Activated naive CD4-positive, alpha-beta T cell treated with anti-CD3 and anti-CD28 coated beads, Interleukin-2, amount 50 U/mL, for 16 hours (primary cell): ENCODE data around the gene DUSP6.

Source experiments
- DNase-seq: peaks from one replicate; pipeline ENCODE4 v3.0.0-alpha.2; 2020

Gene DUSP6

DNA sequence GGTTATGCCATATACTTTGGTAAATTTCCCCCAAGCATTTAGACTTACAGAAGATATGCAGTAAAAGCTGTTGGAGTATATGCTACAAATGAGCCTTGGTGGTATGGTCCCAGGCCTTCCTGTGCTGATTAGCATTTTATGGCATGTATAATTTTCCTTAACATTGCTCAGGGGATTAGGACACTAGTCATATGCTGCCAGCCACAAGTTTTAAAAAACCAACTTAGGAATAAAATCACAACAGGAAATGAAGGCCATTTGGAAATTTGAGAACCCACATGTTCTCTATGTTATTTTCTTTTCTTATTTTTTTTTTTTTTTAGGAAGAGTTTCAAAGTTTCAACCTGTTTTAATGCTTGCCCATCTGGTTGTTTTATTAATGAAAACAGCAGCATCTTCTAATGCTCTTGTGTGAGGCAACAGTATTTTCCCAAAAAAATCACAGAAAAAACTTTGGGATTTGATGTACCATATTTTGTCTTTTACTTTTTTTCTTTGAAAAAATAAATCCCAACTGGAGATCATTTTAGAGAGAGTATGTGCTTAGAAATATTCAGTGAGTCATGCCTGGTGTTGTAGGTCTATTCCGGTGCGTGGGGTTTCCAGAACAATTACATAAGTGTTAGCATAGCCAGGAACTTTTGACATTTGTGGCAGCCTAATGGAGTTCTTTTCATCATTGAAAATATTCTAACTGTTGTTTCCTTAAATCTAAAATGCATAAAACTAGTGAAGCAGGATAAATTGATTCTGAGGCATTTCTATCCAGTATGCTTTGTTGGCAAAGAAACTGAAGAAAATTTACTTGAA, 21.7 kb upstream of the DUSP6 start:
- no peak for DNase-seq

GRCh38 chr12:89372584-89373370, 20.5 kb upstream of the DUSP6 start:
- no peak for DNase-seq

GRCh38 chr12:89370850-89371249, 18.5 kb upstream of the DUSP6 start:
- no peak for DNase-seq

- no peak for DNase-seq
Measured at GRCh38 chr12:89370421-89370831, 18.1 kb upstream of the DUSP6 start.

GRCh38 chr12:89369166-89369565, 16.9 kb upstream of the DUSP6 start:
- no peak for DNase-seq

- DNase-seq, result no peak
Measured at GRCh38 chr12:89368391-89368790, 16.1 kb upstream of the DUSP6 start.

GRCh38 chr12:89366676-89367364, 14.5 kb upstream of the DUSP6 start:
- DNase-seq, result no peak

GRCh38 chr12:89364631-89365030, 12.3 kb upstream of the DUSP6 start:
- DNase-seq, result no peak

- no peak for DNase-seq
Measured at GRCh38 chr12:89364058-89364457, 11.8 kb upstream of the DUSP6 start.

DNA sequence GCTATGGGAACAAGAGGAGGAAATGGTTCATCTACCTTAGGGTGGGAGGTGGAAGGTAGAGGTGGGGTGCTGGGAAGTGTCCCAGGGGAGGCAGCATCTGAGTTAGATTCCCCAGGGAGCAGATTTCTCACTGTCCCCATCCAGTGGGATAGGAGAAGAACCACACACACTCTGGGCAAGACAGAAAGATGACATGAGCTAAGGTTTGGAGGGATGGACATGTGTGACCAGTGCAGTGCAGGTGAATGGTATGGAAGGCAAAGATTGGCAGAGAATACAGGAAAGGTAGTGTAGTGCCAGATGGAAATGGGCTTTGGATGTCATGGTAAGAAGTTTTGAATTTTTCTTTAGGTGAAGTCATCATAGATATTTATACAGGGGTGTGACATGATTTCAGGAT, 11.3 kb upstream of the DUSP6 start:
- no peak for DNase-seq

GRCh38 chr12:89363084-89363483, 10.8 kb upstream of the DUSP6 start:
- DNase-seq, result no peak

GRCh38 chr12:89359615-89360014, 7.3 kb upstream of the DUSP6 start:
- no peak for DNase-seq

DNA sequence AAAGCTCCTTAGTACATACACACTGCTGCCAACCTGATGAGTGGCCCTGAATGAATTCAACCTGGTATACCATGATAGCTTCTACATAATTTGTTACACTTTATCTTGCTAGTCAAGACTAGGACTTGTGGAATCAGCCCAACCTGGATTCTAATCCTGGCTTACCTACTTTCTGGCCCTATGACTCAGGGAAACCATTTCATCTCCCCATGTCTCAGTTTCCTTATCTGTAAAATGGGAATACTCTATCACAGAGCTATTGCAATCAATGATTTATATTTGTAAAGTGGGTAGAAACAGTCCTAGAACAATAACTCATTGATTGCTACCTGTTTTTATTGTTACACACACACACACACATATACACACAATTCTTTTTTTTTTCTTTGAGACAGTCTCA, 6.5 kb upstream of the DUSP6 start:
- no peak for DNase-seq

GRCh38 chr12:89357297-89357730, 5.0 kb upstream of the DUSP6 start:
- DNase-seq, result no peak

- DNase-seq, result no peak
Measured at GRCh38 chr12:89356069-89356665, 3.9 kb upstream of the DUSP6 start.

DNA sequence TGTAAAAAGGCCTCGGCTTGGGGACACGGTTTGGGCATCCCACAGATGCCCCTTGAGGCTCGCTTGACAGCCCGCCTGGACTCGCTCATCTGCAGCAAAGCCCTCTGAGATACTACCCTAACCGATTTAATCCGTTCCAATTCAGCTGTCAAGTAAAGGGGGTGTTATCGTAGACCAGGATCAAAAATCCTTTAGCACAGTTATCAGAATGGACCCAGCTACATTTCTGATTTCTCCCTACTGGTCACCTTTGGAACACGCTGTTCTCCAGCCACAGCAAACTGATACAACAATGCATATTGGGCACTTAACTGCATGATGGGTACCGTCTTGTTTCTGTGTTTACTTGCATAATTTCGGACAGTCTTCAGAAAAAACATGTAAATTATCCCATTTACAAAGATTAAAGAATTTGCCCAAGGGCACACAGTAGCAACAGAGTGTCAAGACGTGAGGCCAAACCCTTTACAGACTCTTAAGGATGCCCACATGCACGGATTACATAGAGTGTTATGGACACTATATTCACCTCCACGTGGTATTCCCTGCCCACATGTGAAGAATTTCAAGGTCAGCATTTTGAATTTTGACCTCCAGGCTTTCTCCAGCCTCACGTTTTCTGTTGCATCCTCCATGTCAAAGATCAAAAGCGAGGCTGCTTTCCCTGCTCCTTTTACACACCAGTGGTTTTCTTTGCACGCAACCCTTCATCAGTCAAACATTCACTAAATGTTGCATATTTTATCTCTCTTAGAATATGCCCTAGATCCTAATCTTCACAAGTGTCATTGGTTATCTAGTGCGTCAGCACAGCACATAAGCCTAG, 3.2 kb upstream of the DUSP6 start:
- DNase-seq, result no peak

DNA sequence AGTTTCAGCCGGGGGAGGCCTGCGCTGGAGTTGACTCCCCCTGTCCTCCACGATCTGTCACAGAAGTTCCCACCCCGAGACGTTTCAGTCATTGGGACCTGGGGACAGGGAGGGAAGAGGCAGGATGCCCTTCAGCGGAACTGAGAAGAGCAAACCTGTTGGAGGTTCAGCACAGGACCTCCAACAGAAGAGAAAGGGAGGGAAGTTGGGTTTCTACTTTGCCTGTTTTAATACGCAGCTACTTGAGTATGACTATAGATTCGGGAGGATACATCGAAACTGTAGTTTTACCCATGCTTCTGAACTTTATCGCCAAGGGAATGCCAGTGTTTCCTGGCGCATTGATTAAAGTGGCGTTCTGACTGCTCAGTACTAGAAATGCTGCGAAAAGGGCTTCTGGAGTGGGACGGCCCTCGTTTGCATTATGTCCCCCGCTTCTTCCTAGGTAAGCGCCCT, 2.3 kb upstream of the DUSP6 start:
- DNase-seq, result no peak

DNA sequence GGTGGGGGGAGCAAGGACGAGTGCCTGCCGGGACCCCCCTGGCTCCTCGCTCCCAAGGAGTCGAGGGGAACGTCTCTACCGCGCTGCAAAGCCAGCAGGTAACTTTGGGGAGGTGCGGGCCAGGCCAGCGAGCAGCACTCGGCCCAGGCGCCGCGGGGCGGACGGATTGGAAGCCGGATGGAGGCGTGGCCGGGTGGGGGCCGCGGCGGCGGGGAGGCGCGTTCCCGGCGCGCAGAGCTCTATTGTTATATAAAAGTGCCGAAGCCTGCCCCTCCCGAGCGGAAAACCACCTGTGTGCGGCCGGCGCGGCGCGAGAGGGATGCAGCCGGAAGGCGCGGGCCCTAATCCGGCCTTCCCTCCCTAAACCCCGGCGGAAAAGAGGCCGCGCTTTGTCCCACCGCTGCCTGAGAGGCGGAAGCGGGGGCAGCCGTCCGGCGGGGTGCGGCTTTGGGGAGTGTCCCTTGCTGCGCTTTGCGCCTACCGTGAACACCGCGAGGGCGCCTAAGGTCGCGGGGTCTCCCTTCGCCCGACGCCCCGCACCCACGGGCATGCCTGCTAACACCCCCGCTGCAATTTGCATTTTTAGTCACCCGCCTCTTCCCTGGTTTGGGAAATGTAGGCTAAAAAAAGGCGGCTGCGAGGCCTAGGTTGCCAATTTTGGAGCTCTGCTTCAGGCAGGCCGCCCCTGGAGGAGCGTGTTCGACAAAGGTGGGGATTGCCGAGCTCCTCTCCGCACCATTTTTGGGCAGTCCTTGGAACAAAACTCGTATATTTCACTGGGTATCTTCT, 1.7 kb upstream of the DUSP6 start:
- DNase-seq, result peak; percentile 69

GRCh38 chr12:89353188-89353822, 1.0 kb upstream of the DUSP6 start:
- DNase-seq, result peak; percentile 42

GRCh38 chr12:89352242-89352491, 134 bp downstream of the DUSP6 start:
- DNase-seq, result no peak
